22Rv1 (cell line): ENCODE data around the gene BAG3.

Experiments used
- H3K27ac ChIP-seq: fragments of 450-650 bp; 2 replicates; pipeline ENCODE4 v1.5.1; 2017
- CTCF ChIP-seq: fragments of 450-650 bp; IDR thresholded peaks from 2 replicates; pipeline ENCODE4 v1.5.1; 2017; ENCODE audit warnings: mild to moderate bottlenecking
- ZFX ChIP-seq: fragments of 450-650 bp; IDR thresholded peaks from 2 replicates; pipeline ENCODE4 v1.6.1; 2017; ENCODE audit warnings: antibody characterized with exemption, borderline replicate concordance

The BAG3 gene

DNA sequence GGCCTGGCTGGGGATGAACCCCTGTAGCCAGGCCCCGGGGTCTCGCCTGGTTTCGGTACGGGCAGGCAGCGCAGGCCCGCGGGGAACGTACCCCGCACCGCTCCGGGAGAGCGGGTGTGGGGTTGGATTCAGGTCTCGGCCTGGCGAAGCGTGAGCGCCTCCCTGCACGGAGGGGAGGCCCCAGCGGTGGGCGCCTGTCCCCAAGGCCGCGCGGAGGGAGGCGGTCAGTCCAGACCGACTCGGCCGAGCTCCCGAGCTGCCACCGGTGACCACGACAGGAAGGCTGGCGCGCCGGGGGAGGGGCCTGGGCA, 74.3 kb downstream of the BAG3 start:
- H3K27ac ChIP-seq, result peak overlapping the region; percentile 71
- TF ChIP-seq ZFX, result no peak
- TF ChIP-seq CTCF, result no peak

DNA sequence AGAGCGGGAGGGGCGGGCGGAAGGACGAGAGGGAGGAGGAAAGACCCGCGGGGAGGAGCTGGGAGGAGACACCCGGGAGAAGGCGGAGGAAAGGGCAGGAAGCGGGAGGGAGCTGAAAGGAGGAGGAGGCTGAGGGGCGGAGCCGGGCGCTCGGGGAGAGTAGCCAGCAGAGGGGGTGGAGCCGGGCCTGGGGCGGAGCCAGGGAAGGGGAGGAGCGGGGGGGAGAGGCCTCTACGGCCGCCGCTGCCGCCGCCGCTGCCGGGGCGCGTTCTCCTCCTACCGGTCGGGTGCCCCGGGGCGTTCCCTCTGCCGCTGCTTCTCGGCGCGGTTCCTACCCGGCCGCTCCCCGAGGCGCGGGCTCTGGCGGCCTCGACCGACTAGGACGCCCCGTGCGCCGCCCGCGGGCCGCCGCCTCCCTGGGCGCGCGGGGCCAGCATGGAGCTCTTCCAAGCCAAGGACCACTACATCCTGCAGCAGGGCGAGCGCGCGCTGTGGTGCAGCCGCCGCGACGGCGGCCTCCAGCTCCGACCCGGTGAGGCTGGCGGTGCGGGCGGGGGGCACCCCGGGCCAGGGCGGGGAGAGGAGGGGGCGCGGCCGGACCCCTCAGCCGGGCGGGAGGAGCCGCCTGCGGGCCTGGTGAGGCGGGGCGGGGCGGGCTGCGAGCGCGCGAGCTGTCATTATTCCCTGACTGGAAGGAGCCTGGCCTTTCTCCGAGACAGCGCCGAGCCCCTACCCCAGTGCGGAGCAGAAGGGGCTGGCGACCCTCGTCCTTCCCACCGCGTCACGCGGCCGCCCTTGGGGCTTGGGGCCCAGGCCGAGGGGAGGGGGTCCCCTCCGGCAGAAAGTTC, 74.9 kb downstream of the BAG3 start, which contains the start of gene INPP5F:
TSS of gene INPP5F (plus strand) at position 223 of the 848 bp plus-strand sequence. CDS start at position 436, 213 bp downstream.
- TF ChIP-seq ZFX (no peak), CTCF (peak; percentile 14)
- peak within 1 kb of the TSS; percentile 71 for H3K27ac ChIP-seq

DNA sequence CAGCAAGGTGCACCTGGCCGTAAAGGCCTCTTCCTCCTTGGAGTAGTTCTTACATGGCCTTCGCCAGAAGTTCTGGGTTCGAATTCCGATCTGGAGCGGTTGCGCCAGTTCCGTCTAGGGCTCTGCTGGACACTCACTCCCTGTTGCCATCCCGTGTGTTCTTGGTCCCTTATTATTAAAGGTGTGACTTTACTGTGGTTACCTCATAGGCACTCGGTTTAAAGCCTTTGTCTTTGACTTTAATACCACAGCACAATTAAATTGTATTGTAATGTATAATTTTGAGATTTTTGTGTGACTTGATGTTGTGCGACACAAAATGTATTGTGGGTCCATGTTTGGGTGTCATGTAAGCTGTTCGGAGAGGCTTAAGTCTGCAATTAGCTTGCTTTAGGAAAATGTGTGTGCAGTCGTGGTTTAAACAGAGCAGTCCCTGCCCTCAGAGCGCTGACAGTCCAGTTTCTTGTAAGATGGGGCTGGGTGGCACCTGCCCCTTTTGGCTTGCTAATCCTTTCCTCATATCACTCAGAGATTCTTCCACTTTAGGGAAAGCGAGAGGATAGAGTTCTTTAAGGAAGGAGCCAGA, 75.6 kb downstream of the BAG3 start:
- TF ChIP-seq ZFX (no peak), CTCF (no peak)
- H3K27ac ChIP-seq, result peak overlapping the region; percentile 71
